ENCODE measurements around the gene SLC6A12.

DNA sequence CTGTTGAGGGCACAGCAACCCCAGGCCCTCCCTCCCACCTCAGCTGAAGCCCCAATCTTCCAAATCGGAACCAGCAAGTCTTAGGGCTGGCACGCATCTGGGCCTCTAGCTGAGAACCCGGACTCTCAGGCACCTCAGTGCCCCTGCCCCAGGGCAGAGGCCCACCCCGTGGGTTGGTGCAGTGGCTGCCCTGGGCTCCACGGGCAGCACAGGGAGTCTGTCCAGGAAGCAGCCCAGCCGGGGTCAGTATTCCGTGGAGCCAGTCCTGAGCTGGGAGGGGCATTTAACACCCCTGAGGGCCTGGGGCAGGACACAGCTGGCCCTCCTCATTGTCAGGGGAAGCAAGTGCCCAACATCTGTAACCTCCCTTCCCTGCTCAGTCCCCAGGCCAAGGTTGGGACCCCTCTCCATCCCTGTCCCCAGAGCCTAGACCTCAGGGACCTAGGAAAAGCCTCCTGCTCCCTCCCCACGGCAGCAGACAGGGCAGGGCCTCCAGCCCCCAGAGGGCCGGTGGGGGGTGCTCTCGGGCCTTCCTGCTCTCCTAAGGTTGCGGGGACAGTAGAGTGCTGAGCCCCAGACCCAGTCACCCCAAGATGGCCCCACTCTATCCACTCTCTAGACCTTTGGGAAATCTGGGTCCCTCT, 36.5 kb downstream of the SLC6A12 start:
- TF ChIP-seq CC2D1A (IDR thresholded peaks at IDR 0.05), result no peak
- TF ChIP-seq CTCF (IDR thresholded peaks at IDR 0.05 in 2 of 3, conservative IDR thresholded peaks at IDR 0.05 in 1 of 3; ENCODE audit: insufficient read depth in 2 of 3, low read depth in 1 of 3, low read length in 3 of 3), result peak in 2 of 3 experiments; percentile 10 to 12; a peak in 1 of 6 replicates
- TF ChIP-seq HCFC1 (IDR thresholded peaks at IDR 0.05; ENCODE audit: low read depth, low read length), result no peak
- no peak for TF ChIP-seq EZH2 (IDR thresholded peaks at IDR 0.05; ENCODE audit: borderline replicate concordance, low read depth, low read length)
- TF ChIP-seq ZFP30 (CRISPR knock-in tag; IDR thresholded peaks at IDR 0.05; ENCODE audit: borderline replicate concordance), result no peak
- no peak for TF ChIP-seq HNRNPLL (IDR thresholded peaks at IDR 0.05; ENCODE audit: low read depth, low read length, poor library complexity, severe bottlenecking)
- TF ChIP-seq ZNF354B (CRISPR knock-in tag; IDR thresholded peaks at IDR 0.05), result no peak
- no peak for TF ChIP-seq MCM2 (IDR thresholded peaks at IDR 0.05; ENCODE audit: low read depth)
- TF ChIP-seq EP300 (IDR thresholded peaks at IDR 0.05; ENCODE audit: low read length), result no peak
- TF ChIP-seq CBX2 (IDR thresholded peaks at IDR 0.05; ENCODE audit: insufficient read depth, low read length, poor library complexity, severe bottlenecking), result no peak
